ENCODE measurements around the gene IPO4. TPM values are rescaled to one million over a fixed set of nuclear protein-coding genes. Genes with fewer than 3 reads are reported as not detected.

IPO4 gene
- total and polyA plus RNA-seq, 9 of the 15 experiments (the other 6 are each of a cell fraction or from before 2014, with no cell fraction given), result 7.3 to 122 (median 31.8) TPM

GRCh38 chr14:24232645-24233537 is 44.3 kb upstream of the IPO4 start, which contains the start of gene GMPR2 (continued):
- 0 out of 2 replicates have a peak, but pooled peaks have one; percentile 13 for TF ChIP-seq ZNF592 (IDR thresholded peaks at IDR 0.05)
- TF ChIP-seq ZNF584 (CRISPR knock-in tag; IDR thresholded peaks at IDR 0.05; ENCODE audit: low read depth), result 0 out of 2 replicates have a peak, but pooled peaks have one; percentile 41
- TF ChIP-seq HDAC3 (IDR thresholded peaks at IDR 0.05; ENCODE audit: borderline replicate concordance, partially characterized antibody), result no peak
- no peak for TF ChIP-seq SMARCC2 (IDR thresholded peaks at IDR 0.05; ENCODE audit: low read depth)
- TF ChIP-seq PKNOX1 (IDR thresholded peaks at IDR 0.05), result peak; percentile 41; the same call in 1 of the 2 replicates
- TF ChIP-seq HMBOX1 (IDR thresholded peaks at IDR 0.05), result peak; percentile 45; the same call in 1 of the 2 replicates
- no peak for TF ChIP-seq GTF2F1 (IDR thresholded peaks at IDR 0.05; ENCODE audit: low read depth, low read length)
- TF ChIP-seq TRIM24 (IDR thresholded peaks at IDR 0.05), result peak in 1 of 2 experiments; percentile 63; a peak in 2 of 4 replicates
- peak in 1 of 2 experiments; percentile 25; a peak in 1 of 4 replicates for TF ChIP-seq MAZ (CRISPR knock-in tag; conservative IDR thresholded peaks at IDR 0.05 in 1 of 2, IDR thresholded peaks at IDR 0.05 in 1 of 2)
- TF ChIP-seq KLF16 (IDR thresholded peaks at IDR 0.05), result no peak
- no peak for TF ChIP-seq ELF4 (CRISPR knock-in tag; IDR thresholded peaks at IDR 0.05)
